Fibroblast of skin of left biceps (primary cell): ENCODE results near the gene PRR9.
"Not testable (repeated sequence)": the region's sequence is repeated elsewhere in the genome, so short reads cannot be mapped to it uniquely, and the experiment has no call there.

Experiments
- DNase-seq, 2 experiments: peaks; one replicate each; pipeline ENCODE4 v3.0.0-alpha.2; 2013; ENCODE audit warnings: low read depth in 2 of 2

The PRR9 gene, protein sequence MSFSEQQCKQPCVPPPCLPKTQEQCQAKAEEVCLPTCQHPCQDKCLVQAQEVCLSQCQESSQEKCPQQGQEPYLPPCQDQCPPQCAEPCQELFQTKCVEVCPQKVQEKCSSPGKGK

DNA sequence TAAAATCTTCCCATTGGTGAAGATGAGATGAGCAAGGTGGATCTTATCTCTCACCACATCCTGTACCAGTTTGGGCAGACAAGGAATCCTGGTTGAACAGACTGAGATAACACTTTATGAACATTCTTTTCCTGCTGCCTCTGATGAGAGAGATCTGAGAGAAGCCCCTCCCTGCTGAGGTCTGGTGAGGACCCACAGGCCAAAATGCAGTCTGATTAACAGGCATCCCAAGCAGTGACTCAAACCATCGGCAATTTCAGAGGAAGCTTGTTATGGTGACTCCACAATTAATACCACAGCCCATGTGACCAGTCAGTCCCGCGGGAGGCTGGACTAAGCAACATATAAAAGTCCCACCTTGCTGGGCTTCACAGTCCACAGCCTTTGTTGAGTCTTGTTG, at the start of gene PRR9:
PRR9 (plus strand) TSS at position 373 of the 400 bp plus-strand sequence. CDS start 561 bp downstream, outside the sequence.
- DNase-seq: no peak

DNA sequence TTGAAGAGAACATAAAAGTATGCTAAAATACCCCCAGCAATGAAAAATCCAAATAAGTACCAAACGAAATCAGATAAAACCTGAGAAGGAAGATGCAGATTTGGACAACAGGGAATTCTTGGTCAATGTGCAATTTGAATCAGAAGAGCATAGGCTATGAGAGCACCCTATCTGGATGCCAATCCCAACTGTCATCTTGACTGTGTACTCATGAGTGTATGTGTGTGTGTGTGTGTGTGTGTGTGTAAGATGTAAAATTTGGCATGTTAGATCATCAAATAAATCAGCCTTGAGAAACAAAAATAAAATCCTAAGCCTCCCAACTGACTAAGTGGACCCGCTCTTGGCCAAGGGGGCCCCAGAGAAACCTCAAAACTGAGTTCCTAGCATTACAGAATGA, 48.7 kb upstream of the PRR9 start:
- DNase-seq: no peak

DNA sequence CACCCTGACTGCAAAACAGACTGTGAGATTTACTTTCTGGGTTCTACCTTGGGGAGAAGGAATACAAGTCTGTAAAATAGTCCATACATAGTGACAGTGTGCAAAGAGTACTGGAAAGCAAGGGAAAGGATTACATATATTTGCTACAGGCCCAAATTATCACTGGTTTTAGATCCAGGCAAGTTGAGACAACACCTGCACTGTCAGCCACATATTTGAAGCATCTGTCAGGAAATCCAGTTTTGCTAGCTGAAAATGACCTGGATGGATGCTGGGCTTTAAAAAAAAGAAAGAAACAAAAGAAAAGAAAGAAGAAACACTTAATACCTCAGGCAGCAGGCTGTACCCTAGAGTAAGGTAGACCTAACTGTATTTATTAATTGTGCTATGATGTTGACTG, 42.8 kb upstream of the PRR9 start:
- no peak for DNase-seq

DNA sequence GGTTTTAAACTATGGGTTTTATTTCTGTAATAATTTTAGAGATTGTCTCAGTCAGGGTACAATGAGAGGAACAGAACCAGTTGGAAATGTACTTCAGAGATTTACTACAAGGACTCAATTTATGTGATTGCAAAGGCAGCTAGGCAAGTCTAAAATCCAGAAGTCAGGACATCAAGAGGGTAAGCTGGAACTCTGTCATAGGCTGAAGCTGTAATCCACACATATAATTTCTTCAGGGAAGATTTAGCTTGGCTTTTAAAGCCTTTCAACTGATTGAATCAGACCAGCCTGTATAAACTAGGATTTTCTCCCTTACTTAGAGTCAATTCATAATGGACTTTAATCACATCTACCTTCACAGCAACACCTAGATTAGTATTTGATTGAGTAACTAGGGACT, 38.5 kb upstream of the PRR9 start:
- DNase-seq: no peak

DNA sequence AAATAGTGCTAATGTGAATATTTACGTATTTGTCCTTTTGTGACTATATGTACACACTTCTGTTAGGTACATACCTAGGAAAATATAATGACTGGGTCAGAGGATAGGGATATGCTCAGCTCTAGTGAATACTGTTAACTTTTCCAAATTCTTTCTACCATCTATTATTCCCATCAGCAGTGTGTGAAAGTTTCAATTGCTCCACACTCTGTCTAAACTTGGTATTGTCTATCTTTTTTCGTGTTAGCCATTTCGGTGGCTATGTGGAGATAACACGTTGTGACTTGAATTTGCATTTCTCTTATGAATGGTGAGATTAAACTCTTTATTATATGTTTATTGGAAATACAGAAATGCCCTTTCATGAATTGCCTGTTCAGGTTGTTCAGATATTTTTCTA, 36.8 kb upstream of the PRR9 start:
- DNase-seq: no peak

DNA sequence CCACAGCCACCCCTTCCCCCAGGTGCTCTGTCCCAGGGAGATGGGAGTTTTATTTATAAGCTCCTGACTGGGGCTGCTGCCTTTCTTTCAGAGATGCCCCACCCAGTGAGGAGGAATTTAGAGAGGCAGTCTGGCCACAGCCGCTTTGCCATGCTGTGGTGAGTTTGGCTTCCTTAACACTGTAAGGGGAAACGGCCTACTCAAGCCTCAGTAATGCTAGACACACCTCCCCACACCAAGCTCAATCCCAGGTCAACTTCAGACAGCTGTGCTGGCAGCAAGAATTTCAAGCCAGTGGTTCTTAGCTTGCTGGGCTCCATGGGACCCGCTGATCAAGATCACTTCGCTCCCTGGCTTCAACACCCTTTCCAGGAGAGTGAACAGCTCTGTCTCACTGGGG, 29.1 kb upstream of the PRR9 start:
- DNase-seq: not testable (repeated sequence)

DNA sequence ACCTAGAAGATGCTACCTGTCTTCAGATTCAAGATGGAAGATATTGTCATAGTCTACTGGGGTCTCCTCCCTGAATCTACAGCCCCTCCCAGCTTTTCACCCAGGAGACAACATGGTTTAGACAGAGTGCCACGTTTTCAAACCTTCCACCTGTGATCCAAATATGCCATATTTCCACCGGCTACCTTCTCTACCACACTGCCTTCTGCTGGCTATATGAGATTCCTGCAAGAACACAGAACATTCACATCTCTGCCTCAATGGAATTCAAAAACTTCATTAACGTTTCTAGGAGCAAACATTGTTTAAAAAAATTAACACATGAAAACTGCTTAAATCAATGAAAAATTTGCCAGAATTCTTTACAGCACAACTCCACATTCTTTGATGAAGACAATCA, 27.0 kb upstream of the PRR9 start:
- DNase-seq: no peak

DNA sequence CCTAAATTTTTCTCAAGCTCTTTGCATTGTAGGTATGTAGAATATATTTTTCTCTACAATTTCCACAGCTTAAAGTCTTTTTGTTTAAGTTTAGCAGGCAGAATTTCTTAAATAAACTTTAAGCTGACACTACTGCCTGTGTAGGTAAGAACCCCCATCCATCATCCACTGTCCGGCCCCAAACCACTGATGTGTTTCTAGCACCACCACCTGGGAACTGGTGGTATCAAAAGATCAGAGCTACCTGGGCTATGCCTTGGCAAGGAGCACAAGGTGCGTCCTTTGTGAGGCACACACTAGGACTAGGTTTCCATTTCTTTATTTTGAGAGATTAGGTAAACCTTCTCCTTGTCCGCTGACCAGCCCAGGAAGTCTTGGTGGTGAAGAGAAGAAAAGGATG, 24.7 kb upstream of the PRR9 start:
- DNase-seq: no peak

DNA sequence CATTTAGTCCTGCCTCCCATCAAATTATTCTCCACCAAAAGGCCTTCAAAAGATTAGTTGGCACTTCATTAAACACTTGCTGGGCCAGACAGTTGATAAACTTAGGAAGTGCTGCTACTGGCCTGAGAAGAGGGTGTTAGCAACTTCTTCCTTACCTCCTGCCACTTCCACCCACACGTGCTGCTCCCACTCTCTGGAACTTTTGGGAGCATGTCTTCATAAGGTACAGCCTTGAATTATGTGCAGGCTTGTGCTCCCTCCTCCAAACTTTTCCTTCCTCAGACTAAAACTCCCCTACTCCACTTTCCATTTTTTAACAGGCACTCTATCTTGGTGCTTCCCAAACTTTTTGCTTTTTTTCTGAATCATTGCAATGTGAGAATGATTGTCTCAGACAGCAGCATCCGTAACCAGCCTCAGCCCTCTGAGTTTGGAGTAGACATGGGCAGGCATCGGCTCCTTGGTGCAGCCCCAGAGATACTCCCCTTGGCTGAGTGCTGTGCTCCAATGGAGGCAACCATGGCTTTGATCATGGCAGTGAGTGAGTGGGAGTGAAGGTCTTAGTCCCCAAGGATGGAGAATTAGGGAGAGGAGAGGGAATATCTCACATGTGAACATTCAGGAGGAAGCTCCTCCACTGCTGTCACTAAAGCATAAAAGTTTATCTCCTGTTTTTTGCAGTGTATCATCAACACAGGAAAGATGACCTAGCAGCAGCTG, 22.9 kb upstream of the PRR9 start:
- no peak for DNase-seq

DNA sequence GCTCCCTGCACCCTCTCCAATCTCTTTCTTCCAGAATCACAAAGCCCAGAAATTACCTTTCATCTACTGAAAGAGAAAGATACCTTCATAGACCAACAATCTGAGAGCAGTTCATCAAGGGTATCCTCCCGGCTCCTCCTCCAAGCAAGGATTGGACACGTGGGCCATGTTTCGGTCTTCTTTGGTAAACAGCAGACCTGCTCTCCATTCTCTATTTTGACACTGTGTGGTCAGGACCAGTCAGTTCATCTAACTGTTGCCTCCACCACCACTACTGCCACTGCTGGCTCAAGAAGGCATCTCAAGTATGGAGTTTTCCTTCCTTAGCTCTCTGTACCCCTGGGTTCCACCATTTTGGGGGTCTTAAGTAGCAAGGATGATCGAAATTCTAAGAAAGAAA, 22.2 kb upstream of the PRR9 start:
- DNase-seq: no peak

DNA sequence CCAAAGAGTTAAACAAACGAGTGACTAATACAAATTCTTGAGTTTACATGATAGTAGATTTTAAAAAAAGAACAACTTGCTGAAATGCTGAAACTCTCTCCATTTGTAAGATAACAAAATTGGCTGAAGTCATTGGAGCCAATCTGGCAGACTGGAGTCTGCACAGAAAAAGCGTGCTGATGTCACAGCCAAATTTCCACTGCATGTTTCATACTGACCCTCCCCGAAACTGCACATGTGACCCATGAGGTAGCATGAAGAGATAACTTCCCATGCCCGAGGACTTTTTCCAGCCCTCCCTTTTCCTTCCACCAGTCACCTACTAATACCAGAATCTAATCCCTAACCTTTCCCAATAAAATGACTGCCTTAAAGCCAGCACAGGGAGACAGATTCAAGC, 15.4 kb upstream of the PRR9 start:
- no peak for DNase-seq

DNA sequence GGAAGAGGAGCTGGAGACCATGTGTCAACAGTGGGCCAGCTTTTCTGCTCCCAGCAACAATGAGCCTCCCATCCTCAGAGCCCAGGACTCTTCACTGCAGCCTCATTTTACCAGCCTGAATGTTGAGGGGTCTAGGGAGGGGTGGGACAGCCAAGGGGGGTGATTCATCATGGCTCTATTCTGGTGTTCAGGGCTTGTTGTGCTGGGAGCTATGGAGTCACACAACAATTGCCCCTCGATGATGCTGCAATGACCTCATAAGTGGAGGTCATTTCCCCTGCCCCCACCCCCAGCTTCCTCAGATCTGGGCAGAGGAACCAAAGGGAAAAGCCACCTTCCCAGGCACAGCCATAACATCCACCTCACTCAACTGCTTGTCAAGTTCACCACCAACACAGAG, 14.3 kb upstream of the PRR9 start, which contains the start of gene LELP1:
LELP1 (plus strand) TSS at position 301 of the 400 bp plus-strand sequence. CDS start 1,278 bp downstream, outside the sequence.
- no peak for DNase-seq

DNA sequence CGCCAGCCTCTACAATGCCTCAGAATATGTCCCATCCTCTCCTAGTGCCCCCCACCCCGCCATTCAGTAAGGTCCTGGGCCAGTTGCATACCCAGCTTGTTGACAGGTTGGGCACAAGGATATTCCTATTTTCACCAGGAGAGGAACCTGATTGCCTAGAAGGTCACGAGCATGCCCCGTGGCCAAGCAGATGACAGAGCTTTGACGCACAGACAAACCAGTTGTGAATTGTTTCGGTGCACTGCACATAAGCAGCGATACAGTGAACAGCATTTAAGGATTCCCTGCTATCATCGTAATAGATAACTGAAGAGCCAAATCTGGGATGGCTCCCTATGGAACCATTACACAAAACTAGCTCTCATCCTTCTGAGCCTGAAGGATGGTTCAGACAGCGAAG, 10.8 kb upstream of the PRR9 start:
- DNase-seq: no peak

DNA sequence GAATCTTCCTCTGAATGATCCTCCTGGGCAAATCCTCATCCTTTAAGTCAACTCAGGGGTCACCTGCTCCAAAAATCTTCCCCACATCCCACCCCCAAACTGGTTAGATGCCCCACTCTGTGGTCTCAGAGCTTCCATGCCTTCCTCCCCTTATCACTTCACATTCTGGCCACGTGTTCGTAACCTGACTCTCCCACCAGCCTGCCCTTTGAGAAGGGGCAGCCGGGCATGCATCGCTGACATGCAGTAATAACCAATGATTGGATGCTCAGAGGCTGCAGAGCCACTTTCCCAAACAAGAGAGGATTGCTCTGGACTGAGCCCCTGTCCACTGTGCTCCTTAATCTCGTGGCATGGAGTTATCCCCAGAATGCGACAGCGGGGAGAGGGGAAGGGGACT, 7.2 kb upstream of the PRR9 start:
- DNase-seq: no peak

DNA sequence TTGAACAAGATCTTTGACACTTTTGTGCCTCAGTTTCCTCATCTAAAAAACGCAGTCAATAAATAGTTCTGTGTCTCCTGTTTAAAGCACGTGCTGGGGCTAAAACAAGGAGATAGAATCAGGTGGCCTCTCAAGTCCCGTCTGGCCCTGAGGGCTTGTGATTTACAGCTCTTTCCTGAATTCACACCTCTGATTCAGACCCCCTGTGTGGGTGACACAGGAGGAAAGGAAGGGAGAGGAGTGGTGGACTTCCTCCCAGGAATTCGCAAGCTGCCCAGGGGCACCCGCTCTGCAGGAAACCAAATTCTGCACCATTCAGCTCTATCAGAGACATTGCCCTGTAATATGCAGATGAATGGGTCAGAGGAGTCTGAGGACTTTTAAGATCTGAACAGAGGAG, 5.2 kb upstream of the PRR9 start:
- no peak for DNase-seq

DNA sequence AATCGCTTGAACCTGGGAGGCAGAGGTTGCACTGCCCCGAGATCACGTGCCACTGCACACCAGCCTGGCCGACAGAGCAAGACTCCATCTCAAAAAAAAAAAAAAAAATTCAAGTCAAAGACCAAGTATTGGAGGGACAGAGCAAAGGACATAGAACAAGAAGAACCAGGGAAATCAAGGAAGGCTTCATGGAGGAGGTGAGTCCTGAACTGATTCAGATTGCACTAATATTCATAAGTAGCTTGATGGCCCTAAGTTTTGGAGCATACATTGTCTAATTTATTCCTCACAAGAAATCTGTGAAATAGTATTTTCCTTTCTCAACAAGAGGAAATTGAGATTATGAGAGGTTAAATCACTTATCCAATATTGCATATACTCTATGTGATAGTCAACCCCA, 3.9 kb upstream of the PRR9 start:
- DNase-seq: no peak

DNA sequence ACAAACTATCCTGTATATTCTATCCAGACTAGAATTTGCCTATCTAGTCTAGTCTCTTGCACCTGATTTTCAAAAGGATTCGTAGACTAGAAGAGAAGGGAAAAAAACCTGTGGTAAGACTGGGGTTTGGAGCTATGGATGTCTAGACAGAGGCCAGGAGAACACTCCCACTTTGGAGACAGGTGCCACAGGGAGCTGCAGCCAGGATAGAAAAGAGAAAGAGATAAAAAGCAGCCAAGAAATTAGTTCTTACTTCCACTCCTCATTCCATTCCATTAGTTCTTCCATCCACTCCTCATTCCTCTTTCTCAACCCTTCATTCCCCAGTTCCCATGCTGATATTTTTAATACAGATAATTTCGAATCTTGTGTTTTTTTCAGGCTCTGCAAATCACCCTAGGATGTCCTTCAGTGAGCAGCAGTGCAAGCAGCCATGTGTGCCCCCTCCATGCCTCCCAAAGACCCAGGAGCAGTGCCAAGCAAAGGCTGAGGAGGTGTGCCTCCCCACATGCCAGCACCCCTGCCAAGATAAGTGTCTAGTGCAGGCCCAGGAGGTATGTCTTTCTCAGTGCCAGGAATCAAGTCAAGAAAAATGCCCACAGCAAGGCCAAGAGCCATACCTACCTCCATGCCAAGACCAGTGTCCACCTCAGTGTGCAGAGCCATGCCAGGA, 496 bp downstream of the PRR9 start:
- no peak for DNase-seq

DNA sequence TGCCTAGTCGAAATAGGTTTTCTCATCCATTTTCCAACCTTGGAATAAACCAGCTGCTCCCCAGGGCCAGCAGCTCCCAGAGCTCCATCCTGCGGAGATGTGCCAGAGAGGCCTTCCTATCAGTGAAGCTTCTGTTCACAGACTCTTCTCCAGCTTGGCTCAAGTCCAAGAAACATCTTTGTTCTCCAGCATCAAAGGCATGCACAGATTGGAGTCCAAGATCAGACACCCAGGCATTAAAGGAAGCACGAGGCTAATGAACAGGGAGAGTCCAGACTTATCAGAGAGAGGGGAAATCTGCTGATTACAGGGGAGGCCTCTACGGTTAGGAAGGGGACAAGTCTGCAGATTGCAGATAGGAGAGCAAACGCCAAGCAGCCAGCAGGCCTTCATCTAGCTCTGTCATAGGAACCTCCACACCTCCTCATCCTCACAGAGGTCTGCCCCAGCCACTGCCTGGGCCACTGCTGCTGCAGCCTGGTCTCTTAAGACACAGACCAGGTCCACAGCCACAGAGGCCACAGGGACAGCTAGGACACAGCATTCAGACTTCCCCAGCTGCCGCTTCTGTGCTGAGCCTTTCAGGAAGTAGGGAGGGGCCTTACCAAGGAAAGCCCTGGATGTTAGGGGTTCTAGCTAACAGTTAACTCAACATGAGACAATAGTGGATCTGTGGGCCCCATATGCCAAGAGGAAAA, 3.4 kb downstream of the PRR9 start:
- DNase-seq: no peak

DNA sequence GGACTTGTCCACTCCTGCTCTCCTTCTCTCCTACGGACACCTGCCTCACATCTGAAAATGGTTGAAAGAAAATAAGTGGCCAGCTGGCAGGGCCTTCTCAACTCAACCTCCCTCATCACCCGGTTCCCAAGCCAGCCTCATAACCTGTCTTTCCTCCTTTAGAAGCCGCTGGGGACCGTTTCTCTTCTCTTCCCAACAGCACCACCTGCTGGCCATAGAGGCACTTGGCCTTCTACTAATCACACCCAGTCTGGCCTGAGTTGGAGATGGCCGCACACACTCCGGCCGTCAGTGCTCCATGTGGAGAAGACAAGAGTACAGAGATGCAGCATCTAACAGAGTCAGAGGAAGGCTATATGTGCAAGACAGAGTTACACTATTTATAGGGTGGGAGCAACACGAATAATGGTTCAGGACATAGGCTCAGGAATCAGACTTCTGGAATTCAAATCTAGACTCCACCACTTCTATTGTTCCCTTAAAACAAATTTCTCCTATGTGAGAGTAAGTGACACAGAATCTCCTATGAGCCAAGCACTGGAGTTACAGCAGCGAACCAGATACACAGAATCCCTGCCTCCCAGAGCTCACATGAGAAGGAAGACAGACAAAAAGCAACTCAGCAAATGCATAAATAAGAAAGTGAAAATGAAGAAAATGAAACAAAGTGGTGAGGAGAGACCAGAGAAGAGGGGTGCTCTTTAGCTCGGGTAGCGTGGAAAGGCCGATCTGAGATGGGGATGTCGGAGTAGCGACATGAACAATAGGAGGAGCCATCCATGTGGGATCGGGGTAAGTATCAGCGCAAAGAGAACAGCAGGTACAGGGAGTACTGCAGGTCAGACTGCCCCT, 5.9 kb downstream of the PRR9 start:
- peak in 1 of 2 experiments; percentile 1 for DNase-seq

DNA sequence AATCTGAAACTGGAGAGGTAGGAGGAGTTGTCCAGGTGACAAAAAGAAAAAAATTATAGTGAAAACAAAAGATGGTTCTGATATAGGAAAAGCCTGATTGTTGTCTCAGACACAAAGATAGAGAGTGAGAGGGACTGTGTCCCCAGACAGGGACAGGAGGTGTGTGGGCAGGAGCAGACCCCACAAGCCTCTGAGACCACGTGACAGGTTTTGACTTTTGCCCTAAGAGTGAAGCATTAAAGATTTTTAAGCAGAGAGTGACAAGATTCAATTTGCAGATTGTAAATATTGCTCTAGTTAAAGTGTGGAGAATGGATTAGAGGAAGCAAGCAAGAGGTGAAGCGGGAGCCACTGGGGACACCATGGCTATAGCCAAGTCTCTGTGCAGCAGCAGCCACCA, 10.4 kb downstream of the PRR9 start:
- no peak for DNase-seq

DNA sequence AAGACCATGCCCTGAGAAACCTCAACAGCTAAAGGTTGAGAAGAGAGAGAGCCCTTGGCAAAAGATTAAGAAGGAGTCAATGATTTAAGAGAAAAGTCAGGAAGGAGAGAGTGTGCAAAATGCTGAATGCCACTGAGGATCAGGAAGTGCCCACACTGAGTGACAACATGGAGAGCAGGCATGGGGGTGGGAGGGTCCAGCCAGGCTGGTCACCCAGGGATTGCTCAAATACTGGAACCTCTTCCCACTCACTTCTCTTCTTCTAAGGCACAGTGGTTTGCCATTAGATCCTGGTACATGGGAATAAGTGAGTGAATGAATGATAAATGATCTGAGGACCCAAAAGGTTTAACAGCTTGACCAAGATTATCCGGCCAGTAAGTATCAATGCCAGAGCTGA, 11.1 kb downstream of the PRR9 start:
- no peak for DNase-seq
